C4-2B (cell line): Measurements from ENCODE around the gene OR51B4.

Source experiments
- H3K27ac ChIP-seq: fragments of 450-650 bp; 2 replicates; pipeline ENCODE4 v1.5.1; 2017
- ZFX ChIP-seq: fragments of 450-650 bp; IDR thresholded peaks from 2 replicates; pipeline ENCODE4 v1.6.1; 2017
- TF ChIP-seq, protein P1 (sequence below): fragments of 450-650 bp; conservative IDR thresholded peaks from 2 replicates; pipeline ENCODE4 v1.5.1; 2017; ENCODE audit warnings: mild to moderate bottlenecking

OR51B4 gene, protein sequence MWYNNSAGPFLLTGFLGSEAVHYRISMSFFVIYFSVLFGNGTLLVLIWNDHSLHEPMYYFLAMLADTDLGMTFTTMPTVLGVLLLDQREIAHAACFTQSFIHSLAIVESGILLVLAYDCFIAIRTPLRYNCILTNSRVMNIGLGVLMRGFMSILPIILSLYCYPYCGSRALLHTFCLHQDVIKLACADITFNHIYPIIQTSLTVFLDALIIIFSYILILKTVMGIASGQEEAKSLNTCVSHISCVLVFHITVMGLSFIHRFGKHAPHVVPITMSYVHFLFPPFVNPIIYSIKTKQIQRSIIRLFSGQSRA

GRCh38 chr11:5301846-5302245 lies at the start of gene OR51B4:
Gene OR51B4 (minus strand): TSS chr11:5301946. CDS start chr11:5301946, 0 bp downstream.
- TF ChIP-seq, protein P1, sequence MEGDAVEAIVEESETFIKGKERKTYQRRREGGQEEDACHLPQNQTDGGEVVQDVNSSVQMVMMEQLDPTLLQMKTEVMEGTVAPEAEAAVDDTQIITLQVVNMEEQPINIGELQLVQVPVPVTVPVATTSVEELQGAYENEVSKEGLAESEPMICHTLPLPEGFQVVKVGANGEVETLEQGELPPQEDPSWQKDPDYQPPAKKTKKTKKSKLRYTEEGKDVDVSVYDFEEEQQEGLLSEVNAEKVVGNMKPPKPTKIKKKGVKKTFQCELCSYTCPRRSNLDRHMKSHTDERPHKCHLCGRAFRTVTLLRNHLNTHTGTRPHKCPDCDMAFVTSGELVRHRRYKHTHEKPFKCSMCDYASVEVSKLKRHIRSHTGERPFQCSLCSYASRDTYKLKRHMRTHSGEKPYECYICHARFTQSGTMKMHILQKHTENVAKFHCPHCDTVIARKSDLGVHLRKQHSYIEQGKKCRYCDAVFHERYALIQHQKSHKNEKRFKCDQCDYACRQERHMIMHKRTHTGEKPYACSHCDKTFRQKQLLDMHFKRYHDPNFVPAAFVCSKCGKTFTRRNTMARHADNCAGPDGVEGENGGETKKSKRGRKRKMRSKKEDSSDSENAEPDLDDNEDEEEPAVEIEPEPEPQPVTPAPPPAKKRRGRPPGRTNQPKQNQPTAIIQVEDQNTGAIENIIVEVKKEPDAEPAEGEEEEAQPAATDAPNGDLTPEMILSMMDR, result no peak
- TF ChIP-seq ZFX, result no peak
- no peak within 1 kb of the TSS for H3K27ac ChIP-seq

GRCh38 chr11:5351208-5351607 lies 49.5 kb upstream of the OR51B4 start, which contains the start of gene OR51B6:
Gene OR51B6 (plus strand): TSS chr11:5351508. CDS start chr11:5351508, 0 bp downstream.
- no peak within 1 kb of the TSS for H3K27ac ChIP-seq
- TF ChIP-seq ZFX, result no peak
- TF ChIP-seq, protein P1, result no peak

DNA sequence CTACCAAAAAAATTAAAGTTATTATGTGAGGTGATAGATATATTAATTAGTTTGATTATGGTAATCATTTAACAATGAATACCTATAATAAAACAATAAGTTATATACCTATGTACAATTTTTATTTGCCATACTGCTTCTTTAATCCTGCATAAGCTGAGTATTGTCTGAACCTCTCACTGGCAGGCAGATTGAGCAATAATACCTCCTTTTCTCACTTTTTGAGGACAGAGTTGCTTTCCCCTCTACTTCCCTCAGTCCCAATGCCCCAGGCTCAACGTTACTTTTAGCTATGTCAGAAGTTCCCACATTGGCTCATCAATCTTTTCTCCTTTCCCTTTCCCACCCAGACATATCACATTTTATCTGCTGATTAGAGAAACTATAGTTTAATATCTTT lies 47.8 kb upstream of the OR51B4 start:
- no peak overlapping the region for H3K27ac ChIP-seq
- no peak for TF ChIP-seq ZFX
- TF ChIP-seq, protein P1, result no peak

- H3K27ac ChIP-seq, result no peak overlapping the region
- TF ChIP-seq, protein P1, result no peak
- TF ChIP-seq ZFX, result no peak
Measured at GRCh38 chr11:5348551-5349194, 46.9 kb upstream of the OR51B4 start.

- no peak for TF ChIP-seq ZFX
- TF ChIP-seq, protein P1, result no peak
- no peak overlapping the region for H3K27ac ChIP-seq
Measured at GRCh38 chr11:5345831-5346230, 44.1 kb upstream of the OR51B4 start.

DNA sequence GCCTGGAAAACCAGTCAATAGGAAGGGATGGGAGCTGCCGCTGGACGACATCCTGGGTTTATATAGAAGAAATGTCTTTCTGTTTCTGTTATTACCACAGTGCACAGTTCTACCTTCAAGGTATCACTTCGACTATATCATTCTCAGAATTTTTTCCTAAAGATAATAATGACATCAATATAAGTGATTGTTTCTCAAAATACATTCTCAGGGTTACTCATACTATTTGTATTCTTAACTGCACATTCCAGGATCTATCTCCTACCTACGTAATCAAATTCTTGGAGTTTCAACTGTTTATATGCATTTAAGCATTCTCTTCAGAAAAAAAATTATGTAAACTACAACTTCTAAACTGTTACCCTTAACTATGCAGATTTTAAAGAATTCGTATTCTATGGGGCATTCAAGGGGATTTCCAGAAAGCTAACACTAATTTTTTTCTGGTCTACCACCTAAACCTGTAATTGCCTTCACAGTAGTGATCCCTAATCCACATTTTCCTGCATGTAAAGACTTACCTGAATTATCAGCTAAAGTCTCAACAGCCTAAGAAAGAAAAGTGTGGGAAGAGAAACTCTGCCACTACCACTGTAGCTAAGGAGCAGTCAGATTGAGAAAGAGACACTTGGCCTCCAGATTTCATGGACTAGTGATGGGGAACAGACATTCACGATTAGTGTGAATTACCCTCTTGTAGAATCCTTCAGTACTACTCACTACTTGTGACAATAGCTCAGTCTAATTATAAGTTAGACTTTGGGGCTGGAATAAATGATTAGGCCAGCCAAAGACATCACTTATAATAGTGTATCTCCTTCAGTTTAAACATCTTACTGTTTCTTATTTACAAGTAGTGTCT lies 42.0 kb upstream of the OR51B4 start, which contains the start of gene OR51B5:
TSS of gene OR51B5 (minus strand) at position 51 of the 862 bp plus-strand sequence. CDS start at position 51, 0 bp downstream.
- no peak within 1 kb of the TSS for H3K27ac ChIP-seq
- TF ChIP-seq, protein P1, result no peak
- no peak for TF ChIP-seq ZFX
